Chondrocyte (in vitro differentiated cells): ENCODE results near the gene STX11. TPM values are rescaled to one million over a fixed set of nuclear protein-coding genes. Genes with fewer than 3 reads are reported as not detected.
A peak's percentile ranks its signal among the peaks of the same experiment; 100 is the strongest.
"Not testable (repeated sequence)": the region's sequence is repeated elsewhere in the genome, so short reads cannot be mapped to it uniquely, and the experiment has no call there.

ENCODE experiments used
- DNase-seq: peaks from one replicate; pipeline ENCODE4 v3.0.0; 2021; ENCODE audit warnings: mixed read lengths, low spot score
- H3K27ac Mint-ChIP-seq: one replicate; pipeline ENCODE4 v1.8.0; 2021; ENCODE audit warnings: mild to moderate bottlenecking, moderate library complexity, mixed read lengths; ENCODE audit not compliant: unreplicated experiment
- H3K27me3 Mint-ChIP-seq: 2 replicates; pipeline ENCODE4 v1.8.0; 2021; ENCODE audit warnings: low read depth, mixed read lengths
- H3K36me3 Mint-ChIP-seq: 2 replicates; pipeline ENCODE4 v1.8.0; 2021; ENCODE audit warnings: low read depth, mixed read lengths
- H3K4me1 Mint-ChIP-seq: 2 replicates; pipeline ENCODE4 v1.8.0; 2021; ENCODE audit warnings: low read depth, mild to moderate bottlenecking, mixed read lengths
- H3K4me3 Mint-ChIP-seq: one replicate; pipeline ENCODE4 v1.8.0; 2021; ENCODE audit warnings: mild to moderate bottlenecking, moderate library complexity, mixed read lengths; ENCODE audit not compliant: unreplicated experiment
- H3K9me3 Mint-ChIP-seq: 2 replicates; pipeline ENCODE4 v1.8.0; 2021; ENCODE audit warnings: low read depth, mixed read lengths
- total RNA-seq: library from RNA; stranded (reverse); gene quantifications from 3 replicates; pipeline ENCODE4 v1.2.1, GENCODE V29; 2021
- TF ChIP-seq, protein P1 (sequence below): fragments of 200-600 bp; sonication (generic); IDR thresholded peaks from 2 replicates; pipeline ENCODE4 v1.5.0; 2021; ENCODE audit warnings: antibody characterized with exemption, mild to moderate bottlenecking, moderate library complexity

STX11 gene
- total RNA-seq, 1 donor from 2014 or later, result 3.1 TPM

DNA sequence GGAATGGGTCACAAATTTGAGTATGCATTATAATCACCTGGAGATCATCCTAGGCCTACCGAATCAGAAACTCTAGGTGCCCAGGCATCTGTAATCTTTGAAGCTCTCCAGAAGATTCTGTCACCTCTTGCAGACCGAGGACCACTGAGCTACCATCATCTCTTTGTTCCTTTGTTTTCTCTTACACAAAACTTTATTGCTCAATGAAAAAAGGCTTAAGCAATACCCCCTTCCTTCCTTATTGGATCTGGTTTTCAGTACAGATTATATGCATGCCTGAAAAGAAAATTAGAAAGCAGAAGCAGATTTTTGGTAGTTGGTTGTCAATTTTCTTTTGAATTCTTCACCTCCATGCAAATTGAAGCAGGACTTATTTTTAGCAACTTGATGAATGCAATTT lies 31.3 kb downstream of the STX11 start:
- Mint-ChIP-seq H3K36me3 (no peaks in the 10 kb centered on the region), H3K27me3 (no peaks in the 10 kb centered on the region), H3K27ac (no peak overlapping the region), H3K4me3 (no peak overlapping the region), H3K9me3 (no peaks in the 10 kb centered on the region), H3K4me1 (peaks cover 12% of the 10 kb centered on the region)
- DNase-seq, result no peak
- TF ChIP-seq, protein P1, sequence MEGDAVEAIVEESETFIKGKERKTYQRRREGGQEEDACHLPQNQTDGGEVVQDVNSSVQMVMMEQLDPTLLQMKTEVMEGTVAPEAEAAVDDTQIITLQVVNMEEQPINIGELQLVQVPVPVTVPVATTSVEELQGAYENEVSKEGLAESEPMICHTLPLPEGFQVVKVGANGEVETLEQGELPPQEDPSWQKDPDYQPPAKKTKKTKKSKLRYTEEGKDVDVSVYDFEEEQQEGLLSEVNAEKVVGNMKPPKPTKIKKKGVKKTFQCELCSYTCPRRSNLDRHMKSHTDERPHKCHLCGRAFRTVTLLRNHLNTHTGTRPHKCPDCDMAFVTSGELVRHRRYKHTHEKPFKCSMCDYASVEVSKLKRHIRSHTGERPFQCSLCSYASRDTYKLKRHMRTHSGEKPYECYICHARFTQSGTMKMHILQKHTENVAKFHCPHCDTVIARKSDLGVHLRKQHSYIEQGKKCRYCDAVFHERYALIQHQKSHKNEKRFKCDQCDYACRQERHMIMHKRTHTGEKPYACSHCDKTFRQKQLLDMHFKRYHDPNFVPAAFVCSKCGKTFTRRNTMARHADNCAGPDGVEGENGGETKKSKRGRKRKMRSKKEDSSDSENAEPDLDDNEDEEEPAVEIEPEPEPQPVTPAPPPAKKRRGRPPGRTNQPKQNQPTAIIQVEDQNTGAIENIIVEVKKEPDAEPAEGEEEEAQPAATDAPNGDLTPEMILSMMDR, result no peak

DNA sequence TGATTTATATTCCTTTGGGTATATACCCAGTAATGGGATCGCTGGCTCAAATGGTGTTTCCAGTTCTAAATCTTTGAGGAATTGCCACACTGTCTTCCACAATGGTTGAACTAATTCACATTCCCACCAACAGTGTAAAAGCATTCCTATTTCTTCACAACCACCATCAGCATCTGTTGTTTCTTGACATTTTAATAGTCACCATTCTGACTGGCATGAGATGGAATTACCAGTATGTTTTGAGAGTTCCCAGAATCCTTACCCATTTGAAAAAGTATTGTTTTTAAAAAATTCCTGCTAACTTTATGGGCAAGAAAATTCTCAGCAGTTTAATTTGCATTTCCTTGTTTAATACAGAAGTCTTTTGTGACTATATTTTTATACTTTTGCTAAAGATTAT lies 33.9 kb downstream of the STX11 start:
- H3K27ac Mint-ChIP-seq, H3K27me3 Mint-ChIP-seq, H3K4me3 Mint-ChIP-seq, DNase-seq, H3K36me3 Mint-ChIP-seq, H3K9me3 Mint-ChIP-seq: not testable (repeated sequence)
- H3K4me1 Mint-ChIP-seq, result peaks cover 15% of the 10 kb centered on the region

DNA sequence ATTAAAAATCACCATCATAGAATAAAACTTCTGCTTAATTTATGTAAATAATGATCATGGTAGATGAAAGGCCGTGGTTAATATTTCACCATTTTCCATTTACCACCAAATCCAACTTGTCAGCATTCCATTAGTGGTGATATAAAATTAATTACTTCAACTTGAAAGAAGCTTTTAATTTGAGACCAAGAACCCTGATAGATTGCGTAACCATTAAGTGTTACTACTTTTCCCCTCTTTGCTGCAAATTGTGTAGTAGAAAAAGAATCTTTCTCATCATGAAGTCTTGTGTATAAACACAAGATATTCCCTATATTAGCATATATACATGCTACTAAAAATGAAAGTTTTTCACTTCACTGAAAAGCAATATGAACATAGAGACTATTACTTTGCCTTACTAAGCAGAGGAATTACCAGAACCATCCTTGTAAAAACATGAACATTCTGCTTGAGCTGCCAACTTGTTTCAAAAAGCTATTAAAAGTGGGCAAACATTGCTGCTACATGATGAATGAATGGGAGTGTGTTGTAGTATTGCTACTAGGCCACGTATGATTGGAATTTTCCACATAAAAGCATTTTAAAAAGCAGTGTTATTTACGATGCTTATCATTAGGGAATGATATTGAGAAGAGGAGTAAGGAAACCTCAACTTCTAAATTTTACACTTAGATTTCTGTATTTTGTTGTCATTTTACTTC lies 35.0 kb downstream of the STX11 start:
- Mint-ChIP-seq H3K4me3 (no peak overlapping the region), H3K27me3 (no peaks in the 10 kb centered on the region), H3K27ac (peak overlapping the region; percentile 27), H3K4me1 (peaks cover 26% of the 10 kb centered on the region), H3K9me3 (no peaks in the 10 kb centered on the region), H3K36me3 (peaks cover 3% of the 10 kb centered on the region)
- TF ChIP-seq, protein P1, result no peak
- DNase-seq, result no peak

DNA sequence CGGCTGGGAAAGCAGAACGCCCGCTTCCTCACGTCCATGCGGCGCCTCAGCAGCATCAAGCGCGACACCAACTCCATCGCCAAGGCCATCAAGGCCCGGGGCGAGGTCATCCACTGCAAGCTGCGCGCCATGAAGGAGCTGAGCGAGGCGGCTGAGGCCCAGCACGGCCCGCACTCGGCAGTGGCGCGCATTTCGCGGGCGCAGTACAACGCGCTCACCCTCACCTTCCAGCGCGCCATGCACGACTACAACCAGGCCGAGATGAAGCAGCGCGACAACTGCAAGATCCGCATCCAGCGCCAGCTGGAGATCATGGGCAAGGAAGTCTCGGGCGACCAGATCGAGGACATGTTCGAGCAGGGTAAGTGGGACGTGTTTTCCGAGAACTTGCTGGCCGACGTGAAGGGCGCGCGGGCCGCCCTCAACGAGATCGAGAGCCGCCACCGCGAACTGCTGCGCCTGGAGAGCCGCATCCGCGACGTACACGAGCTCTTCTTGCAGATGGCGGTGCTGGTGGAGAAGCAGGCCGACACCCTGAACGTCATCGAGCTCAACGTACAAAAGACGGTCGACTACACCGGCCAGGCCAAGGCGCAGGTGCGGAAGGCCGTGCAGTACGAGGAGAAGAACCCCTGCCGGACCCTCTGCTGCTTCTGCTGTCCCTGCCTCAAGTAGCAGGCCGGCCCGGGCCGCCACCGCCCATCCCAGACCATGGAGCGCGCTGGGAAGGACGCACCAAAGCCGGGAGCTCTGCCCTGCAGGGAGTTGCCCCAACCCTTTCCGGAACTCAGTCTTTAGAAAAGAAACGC lies 36.7 kb downstream of the STX11 start:
- TF ChIP-seq, protein P1, result no peak
- DNase-seq, result no peak
- no peak overlapping the region for H3K4me3 Mint-ChIP-seq
- H3K27me3 Mint-ChIP-seq, result no peaks in the 10 kb centered on the region
- H3K36me3 Mint-ChIP-seq, result peaks cover 3% of the 10 kb centered on the region
- H3K9me3 Mint-ChIP-seq, result no peaks in the 10 kb centered on the region
- H3K4me1 Mint-ChIP-seq, result peaks cover 34% of the 10 kb centered on the region
- H3K27ac Mint-ChIP-seq, result no peak overlapping the region

DNA sequence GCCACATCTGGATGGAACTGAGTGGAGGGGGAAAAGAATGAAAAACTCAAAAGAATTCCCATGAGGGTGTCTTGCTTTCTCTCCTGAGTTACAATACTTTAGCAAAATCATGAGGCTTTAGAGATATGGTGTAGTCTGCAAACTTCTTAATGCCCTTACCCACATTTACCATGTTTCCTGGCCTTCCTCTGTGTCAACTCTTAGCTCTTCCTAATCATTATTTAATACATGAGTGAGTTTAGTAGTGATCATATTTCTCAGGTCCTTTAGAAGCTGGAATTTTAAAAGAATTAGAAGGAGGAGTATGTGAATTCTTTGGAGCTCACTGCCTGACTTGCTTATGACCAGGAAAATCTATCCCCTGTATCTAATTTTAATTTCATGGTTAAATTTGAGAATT lies 39.0 kb downstream of the STX11 start:
- Mint-ChIP-seq H3K27ac (peak overlapping the region; percentile 1), H3K4me3 (no peak overlapping the region), H3K4me1 (peaks cover 34% of the 10 kb centered on the region), H3K9me3 (no peaks in the 10 kb centered on the region), H3K27me3 (no peaks in the 10 kb centered on the region), H3K36me3 (peaks cover 3% of the 10 kb centered on the region)
- TF ChIP-seq, protein P1, result no peak
- DNase-seq, result no peak
